Activated CD8-positive, alpha-beta T cell treated with anti-CD3 and anti-CD28 coated beads for 36 hours (primary cell): ENCODE results near the gene MED8. TPM values are rescaled to one million over a fixed set of nuclear protein-coding genes. Genes with fewer than 3 reads are reported as not detected.

Experiments used
- ATAC-seq: fragments of 200-7000 bp; cut with Tn5 transposase; one replicate; pipeline ENCODE4 v1.10.0; 2021; ENCODE audit warnings: mild to moderate bottlenecking, moderate library complexity
- CTCF ChIA-PET: fragments of 350-600 bp; sonication (Branson Sonifier 250); formaldehyde crosslinking; loops from one replicate; lab custom pipeline; 2021; ENCODE audit warnings: antibody characterized with exemption; lab: Charles Lee
- POLR2A ChIA-PET: fragments of 350-600 bp; sonication (Branson Sonifier 250); formaldehyde crosslinking; loops from one replicate; lab custom pipeline; 2021; ENCODE audit warnings: antibody characterized with exemption; lab: Charles Lee
- DNase-seq: peaks from one replicate; pipeline ENCODE4 v3.0.0-alpha.2; 2020
- H3K27ac Mint-ChIP-seq: one replicate; pipeline ENCODE4 v1.8.0; 2021; ENCODE audit warnings: mild to moderate bottlenecking, mixed read lengths
- H3K27me3 Mint-ChIP-seq: one replicate; pipeline ENCODE4 v1.8.0; 2021; ENCODE audit warnings: mixed read lengths
- H3K36me3 Mint-ChIP-seq: one replicate; pipeline ENCODE4 v1.8.0; 2021; ENCODE audit warnings: low read depth, mixed read lengths
- H3K4me1 Mint-ChIP-seq: one replicate; pipeline ENCODE4 v1.8.0; 2021; ENCODE audit warnings: low read depth, mixed read lengths
- H3K4me3 Mint-ChIP-seq: one replicate; pipeline ENCODE4 v1.8.0; 2021; ENCODE audit warnings: mild to moderate bottlenecking, moderate library complexity, mixed read lengths
- H3K9me3 Mint-ChIP-seq: one replicate; pipeline ENCODE4 v1.8.0; 2021; ENCODE audit warnings: mixed read lengths
- CTCF ChIP-seq: fragments of 200-600 bp; IDR thresholded peaks from one replicate; pipeline ENCODE4 v1.8.0; 2022; ENCODE audit warnings: antibody characterized with exemption, mild to moderate bottlenecking
- intact Hi-C: fragments of 100-400 bp; cut with micrococcal nuclease; formaldehyde crosslinking; loops from one replicate; pipeline ENCODE4 v1.10.0; 2022
- total RNA-seq, 2 experiments: library from RNA; stranded (reverse); gene quantifications; one replicate each; pipeline ENCODE4 v1.2.3, GENCODE V29; 2021

Gene MED8
- total RNA-seq, 2 experiments from 2014 or later, result 33.5 to 34.5 TPM

DNA sequence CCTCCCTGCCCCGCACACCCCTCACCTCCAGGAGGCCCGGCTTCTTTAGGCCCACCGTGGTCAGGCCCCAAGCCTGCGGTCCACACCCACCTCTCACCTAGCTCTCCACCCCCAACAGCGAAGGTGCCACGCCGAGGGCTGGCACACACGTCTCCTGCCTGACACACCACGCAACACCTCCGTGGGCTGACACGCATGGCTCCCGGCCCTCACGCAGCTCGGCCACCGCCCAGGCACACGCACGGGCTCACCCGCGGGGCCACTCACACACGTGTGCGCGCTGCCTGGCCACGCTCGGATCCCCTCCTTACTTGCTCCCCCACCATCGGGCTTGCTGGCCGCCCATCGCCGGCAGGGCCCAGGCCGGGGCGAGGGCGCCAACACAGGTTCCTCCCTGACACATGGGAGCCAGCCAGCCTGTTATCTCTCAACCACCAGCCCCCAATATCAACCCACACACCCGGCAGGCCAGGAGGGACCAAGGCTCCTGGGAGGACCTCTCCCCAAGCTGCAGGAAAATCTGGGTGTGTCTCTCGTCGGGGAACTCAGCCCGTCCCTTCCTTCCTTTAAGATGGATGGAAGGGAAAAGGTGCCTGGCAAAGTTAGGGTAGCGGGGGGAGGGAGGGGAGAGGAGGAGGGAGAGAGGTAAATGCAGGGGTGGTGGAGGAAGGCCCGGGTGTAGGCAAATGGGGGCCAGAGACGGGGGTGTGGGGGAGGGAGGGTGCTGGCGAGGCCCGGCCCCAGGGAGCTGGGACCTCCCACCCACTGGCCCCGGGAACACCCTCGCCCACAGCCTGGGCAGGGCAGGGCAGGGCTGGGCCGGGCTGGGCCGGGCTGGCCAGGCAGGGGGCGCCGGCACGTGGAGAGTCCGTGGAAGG lies 22.3 kb downstream of the MED8 start:
- H3K4me3 Mint-ChIP-seq, result peak overlapping the region; percentile 95
- peaks cover 44% of the 10 kb centered on the region for H3K36me3 Mint-ChIP-seq

DNA sequence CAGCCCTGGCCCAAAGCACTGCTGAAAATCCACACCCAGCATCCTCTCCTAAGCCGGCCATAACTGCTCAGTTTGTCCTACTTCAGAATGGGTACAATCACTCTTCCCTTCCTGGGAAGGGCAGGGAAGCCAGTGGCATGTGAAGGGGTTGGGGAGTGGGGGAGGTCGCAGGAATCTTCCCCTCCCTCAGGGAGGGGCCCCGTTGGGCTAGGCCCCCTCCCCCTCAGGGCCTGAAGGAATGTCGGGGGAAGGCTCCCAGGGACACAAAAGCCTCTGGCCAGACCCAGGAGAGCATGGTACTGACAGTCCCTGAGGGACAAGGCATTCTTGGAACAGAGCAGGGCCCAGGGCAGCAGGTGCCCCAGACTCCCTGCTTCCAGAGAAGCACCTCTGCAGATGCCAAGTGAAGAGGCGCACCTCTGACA lies 23.0 kb downstream of the MED8 start:
- no peak for TF ChIP-seq CTCF
- Mint-ChIP-seq H3K9me3 (no peaks in the 10 kb centered on the region), H3K27ac (peak overlapping the region; percentile 89), H3K4me1 (peaks cover 36% of the 10 kb centered on the region), H3K36me3 (peaks cover 51% of the 10 kb centered on the region), H3K27me3 (no peaks in the 10 kb centered on the region), H3K4me3 (peak overlapping the region; percentile 95)
- intact Hi-C loops, result no loop called here
- no peak for DNase-seq
- ATAC-seq, result no peak
- CTCF ChIA-PET, result no interaction called here
- POLR2A ChIA-PET, result interaction anchor here (0.7 to 3.7 kb wide), 6 partner anchors 8 to 578 kb away, joined by 3 to 29 read pairs (median 6); partner anchors contain the start of genes CDC20, MED8 and SZT2

More for the DNA sequence above, 22.3 kb downstream of the MED8 start:
- intact Hi-C loops, result no loop called here
- CTCF ChIA-PET, result interaction anchor here (1.3 to 1.8 kb wide), 5 partner anchors 9 to 140 kb away, joined by 3 to 11 read pairs (median 5); partner anchors contain the start of gene CDC20
- POLR2A ChIA-PET, result interaction anchor here (0.7 to 3.7 kb wide), 12 partner anchors 9 to 578 kb away, joined by 3 to 29 read pairs (median 4); partner anchors contain the start of genes CDC20, MED8 and SZT2
- DNase-seq (peak; percentile 58), ATAC-seq (peak; percentile 57)
- Mint-ChIP-seq H3K9me3 (no peaks in the 10 kb centered on the region), H3K27me3 (no peaks in the 10 kb centered on the region), H3K4me1 (peaks cover 30% of the 10 kb centered on the region), H3K27ac (peak overlapping the region; percentile 89)
- TF ChIP-seq CTCF, result no peak

- Mint-ChIP-seq H3K27me3 (no peaks in the 10 kb centered on the region), H3K36me3 (peaks cover 55% of the 10 kb centered on the region), H3K9me3 (no peaks in the 10 kb centered on the region), H3K27ac (peak overlapping the region; percentile 89), H3K4me1 (peaks cover 41% of the 10 kb centered on the region), H3K4me3 (peak overlapping the region; percentile 95)
- ChIA-PET POLR2A (interaction anchor here (1.3 to 3.7 kb wide), 3 partner anchors 13 to 137 kb away, joined by 3 to 29 read pairs (median 4); partner anchors contain the start of genes MED8 and SZT2), CTCF (no interaction called here)
- TF ChIP-seq CTCF, result no peak
- intact Hi-C loops, result no loop called here
- ATAC-seq (no peak), DNase-seq (peak; percentile 28)
Measured at GRCh38 chr1:43366179-43366578, 23.4 kb downstream of the MED8 start.

DNA sequence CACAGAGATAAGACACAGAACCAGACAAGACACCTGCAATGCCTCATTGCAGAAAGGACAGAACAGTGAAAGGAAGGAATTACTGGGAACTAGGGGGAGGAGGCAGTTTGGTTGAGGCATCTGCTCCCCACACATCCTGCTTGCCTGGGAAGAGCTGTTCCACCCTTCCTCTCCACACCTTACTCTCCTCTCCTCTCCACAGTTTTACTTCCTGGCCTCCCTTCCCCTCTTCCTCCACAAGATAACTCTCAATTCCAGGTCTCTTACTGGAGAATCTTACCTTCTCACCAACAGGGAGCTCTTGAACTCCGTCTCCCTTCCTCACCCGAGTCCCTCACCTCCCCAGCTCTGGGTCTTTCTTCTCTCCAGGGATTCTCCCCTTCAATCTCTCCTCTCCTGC lies 23.9 kb downstream of the MED8 start:
- ChIA-PET POLR2A (interaction anchor here (1.7 to 3.7 kb wide), 2 partner anchors 23 to 137 kb away, joined by 3 to 29 read pairs; partner anchors contain the start of genes MED8 and SZT2), CTCF (no interaction called here)
- H3K4me1 Mint-ChIP-seq, result peaks cover 41% of the 10 kb centered on the region
- no peaks in the 10 kb centered on the region for H3K9me3 Mint-ChIP-seq
- peak overlapping the region; percentile 95 for H3K4me3 Mint-ChIP-seq
- intact Hi-C loops, result no loop called here
- TF ChIP-seq CTCF, result no peak
- H3K27ac Mint-ChIP-seq, result peak overlapping the region; percentile 89
- no peaks in the 10 kb centered on the region for H3K27me3 Mint-ChIP-seq
- DNase-seq, result no peak
- ATAC-seq, result no peak
- peaks cover 60% of the 10 kb centered on the region for H3K36me3 Mint-ChIP-seq
